ENCODE results near the gene ARHGEF4.
"Not testable (repeated sequence)": the region's sequence is repeated elsewhere in the genome, so short reads cannot be mapped to it uniquely, and the experiment has no call there.

ARHGEF4 gene

DNA sequence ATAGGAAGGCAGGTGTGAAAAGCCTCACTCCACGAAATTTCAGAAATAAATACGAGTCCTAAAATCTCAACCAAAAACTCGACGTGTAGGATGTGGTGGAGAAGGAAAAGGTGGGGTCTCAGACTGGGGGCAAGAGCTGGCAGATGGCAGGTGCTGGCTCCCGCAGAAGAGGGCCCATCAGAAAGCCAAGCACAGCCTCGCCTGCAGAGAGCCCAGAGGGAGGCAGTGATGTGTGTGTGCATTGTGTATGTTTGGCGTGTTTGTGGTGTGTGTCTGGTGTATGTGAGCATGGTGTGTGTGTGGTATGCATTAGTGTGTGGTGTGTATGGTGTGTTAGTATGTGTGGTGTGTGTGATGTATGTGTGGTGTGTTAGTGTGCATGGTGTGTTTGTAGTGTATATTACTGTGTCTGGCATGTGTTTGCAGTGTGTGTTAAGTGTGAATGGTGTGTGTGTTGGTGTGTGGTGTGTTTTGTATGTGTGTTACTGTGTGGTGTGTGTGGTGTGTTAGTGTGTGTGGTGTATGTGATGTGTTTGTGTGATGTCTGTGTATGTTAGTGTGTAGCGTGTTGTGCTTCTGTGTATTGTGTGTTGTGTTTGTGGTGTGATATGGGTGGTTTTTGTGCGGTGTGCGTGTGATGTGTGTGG, 140.0 kb downstream of the ARHGEF4 start:
- DNase-seq (ENCODE audit: low spot score): no peak

DNA sequence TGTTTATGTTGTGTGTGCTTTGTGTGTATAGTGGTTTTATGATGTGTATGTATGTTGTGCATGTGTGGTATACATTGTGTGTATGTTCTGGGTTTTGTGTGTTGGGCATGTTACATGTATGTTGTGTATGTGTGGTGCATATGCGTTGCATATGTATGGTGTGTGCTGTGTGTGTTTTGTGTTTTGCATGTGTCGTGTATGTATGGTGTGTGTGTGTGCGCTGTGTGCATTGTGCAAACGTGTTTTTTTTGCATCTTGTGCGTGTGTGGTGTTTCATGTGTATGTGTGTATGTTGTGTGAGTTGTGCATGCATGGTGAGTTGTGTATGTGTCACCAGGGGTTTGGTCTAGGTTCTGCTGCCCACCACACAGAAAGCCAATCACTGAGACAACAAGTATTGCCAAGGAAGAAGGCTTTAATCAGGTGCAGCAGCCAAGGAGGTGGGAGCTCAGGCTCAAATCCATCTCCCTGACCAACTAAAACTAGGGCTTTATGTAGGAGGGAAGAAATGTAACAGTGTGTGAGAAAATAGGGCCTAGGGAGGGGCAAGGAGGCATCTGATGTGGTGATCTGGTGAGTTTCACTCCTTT, 140.8 kb downstream of the ARHGEF4 start:
- DNase-seq (ENCODE audit: low spot score): no peak

DNA sequence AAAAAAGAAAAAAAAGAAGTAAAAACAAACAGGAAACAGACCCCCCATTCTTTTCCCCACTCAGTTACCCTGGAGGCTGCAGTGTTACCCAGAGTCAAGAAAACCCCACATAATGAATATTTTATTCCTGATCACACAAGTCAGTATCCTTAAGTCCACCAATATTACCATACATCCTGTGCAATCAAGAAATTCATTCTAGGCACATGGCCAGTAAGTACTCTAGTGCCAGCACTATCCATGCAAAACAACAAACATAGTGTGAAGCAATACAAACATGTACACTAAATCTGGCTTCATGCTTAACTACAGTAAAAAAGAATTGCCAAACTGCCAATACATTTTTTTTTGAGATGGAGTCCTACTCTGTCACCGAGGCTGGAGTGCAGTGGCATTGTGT, 145.0 kb downstream of the ARHGEF4 start:
- no peak for DNase-seq (ENCODE audit: low spot score)

DNA sequence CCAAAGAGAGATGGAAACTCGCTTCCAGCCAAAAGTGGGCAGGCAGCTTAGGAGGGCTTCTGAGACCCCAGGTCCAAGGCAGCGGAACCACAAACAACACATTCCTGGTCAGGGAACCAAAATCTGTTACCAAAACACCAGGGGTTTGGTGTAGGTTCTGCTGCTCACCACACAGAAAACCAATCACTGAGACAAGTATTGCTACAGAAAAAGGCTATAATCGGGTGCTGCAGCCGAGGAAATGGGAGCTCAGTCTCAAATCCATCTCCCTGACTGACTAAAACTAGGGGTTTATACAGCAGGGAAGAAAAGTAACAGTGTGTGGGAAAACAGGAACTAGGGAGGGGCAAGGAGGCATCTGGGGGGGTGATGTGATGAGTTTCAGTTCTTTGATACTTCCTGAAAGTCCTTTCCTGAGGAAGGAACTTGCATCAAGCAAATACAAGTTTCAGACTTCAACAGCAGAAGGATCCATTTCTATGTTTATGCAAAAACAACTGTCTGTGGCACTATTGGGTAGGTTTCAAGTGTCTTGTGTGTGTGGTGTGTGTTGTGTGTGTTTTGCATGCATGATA, 148.6 kb downstream of the ARHGEF4 start:
- DNase-seq (ENCODE audit: low spot score): no peak

DNA sequence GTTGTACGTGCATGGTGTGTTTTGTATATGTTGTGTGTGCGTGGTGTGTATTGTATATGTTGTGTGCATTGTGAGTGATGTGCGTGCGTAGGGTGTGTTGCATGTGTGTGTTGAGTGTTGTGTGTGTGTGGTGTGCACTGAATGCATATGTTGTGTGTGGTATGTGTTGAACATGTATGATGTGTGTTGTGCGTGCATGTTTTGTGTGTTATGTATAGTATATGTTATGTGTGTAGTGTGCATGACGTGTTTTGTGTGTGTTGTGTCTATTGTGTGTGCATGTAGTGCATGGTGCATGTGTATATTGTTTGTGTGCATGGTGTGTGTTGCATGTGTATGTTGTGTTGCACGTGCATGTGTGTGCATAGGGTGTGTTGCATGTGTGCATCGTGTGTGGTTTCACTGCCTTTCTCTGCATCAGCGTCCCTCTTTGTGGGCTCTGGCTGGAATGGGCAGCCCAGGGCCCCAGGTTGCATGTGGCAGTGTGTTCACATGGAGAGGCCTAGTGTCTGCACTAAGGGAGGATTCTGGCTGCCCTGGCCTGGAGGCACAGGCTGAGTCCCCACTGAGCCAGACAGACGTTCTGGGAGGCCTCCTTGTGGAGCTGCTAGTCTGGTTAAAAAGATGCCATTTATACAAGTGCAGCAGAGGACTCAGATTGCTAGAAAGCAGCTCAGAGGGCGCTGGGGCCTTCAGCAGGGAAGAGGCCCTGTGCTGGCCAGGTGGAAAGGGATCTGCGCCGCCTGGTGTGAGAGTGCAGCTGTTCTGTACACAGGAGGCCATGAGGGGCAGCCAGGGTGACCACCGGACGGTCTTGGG, 149.3 kb downstream of the ARHGEF4 start:
- DNase-seq (ENCODE audit: low spot score): no peak

DNA sequence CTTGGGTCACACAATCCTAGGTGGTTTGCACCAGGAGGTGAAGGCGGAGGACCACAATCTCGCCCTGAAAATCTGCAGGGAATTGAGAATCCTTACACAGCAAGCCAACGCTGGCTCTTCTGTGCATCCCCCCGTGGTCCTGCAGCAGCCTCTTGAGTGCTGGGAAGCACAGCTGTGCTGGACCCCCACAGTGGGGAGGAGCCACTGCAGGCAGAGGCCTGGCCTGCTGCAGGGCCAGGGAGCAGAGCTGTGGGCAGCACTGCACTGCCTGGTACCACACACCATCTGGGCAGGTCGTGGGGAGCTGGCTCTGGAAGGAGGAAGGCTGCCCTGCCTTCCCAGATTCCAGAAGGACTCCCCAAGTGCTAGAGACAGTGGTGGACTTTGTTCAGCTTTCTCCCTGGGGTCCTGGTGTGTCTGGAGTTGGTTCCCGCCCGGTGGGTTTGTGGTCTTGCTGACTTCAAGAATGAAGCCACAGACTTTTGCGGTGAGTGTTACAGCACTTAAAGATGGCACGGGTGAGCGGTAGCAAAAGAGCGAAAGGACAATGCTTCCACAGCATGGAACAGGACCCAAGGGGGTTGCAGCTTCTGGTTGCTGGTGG, 150.3 kb downstream of the ARHGEF4 start:
- DNase-seq (ENCODE audit: low spot score): no peak

DNA sequence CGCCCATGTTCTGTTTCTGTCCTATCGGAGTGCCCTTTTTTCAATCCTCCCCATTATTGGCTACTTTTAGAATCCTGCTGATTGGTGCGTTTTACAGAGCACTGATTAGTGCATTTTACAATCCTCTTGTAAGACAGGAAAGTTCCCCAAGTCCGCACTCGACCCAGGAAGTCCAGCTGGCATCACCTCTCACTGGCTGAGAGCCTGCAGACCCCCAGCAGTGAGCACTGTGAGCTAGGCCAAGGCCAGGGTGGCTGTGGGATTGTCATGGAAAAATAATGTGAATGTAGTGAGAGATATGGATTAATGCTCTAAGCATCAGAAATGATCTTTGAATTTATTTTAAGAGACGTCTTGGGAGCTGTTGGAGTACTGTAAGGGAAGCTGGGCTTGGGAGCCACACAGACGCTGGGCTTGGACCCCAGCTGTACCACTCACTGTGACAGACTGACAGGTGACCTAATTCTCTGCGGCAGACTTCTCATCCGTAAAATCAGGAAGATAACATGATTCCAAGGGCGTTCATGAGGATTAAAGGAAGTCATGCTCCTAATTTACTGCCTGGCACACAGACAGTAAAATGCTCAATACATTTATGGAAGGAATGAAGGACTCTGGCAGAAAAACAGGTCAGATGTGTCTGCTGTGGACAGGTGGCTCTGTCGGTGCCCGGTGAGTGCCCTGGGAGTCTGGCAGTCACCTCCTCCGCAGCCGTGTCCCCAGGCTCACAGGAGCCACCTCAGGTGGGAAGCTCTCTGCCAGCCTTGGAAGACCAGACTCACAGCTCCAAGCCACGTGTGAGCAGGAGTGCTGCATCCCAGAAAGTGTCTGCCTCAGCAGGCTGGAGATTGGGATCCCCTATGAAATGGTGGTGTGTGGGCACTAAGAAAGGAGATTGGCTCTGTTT, 151.1 kb downstream of the ARHGEF4 start:
- no peak for DNase-seq (ENCODE audit: low spot score)

DNA sequence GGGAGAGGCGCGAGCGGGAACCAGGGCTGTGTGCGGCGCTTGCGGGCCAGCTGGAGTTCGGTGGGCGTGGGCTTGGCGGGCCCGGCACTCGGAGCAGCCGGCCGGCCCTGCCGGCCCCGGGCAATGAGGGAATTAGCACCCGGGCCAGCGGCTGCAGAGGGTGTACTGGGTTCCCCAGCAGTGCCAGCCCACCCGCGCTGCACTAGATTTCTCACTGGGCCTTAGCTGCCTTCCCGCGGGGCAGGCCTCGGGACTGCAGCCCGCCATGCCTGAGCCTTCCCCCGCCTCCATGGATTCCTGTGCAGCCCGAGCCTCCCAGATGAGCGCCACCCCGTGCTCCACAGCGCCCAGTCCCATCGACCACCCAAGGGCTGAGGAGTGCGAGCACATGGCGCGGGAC, 154.7 kb downstream of the ARHGEF4 start:
- not testable (repeated sequence) for DNase-seq (ENCODE audit: low spot score)

DNA sequence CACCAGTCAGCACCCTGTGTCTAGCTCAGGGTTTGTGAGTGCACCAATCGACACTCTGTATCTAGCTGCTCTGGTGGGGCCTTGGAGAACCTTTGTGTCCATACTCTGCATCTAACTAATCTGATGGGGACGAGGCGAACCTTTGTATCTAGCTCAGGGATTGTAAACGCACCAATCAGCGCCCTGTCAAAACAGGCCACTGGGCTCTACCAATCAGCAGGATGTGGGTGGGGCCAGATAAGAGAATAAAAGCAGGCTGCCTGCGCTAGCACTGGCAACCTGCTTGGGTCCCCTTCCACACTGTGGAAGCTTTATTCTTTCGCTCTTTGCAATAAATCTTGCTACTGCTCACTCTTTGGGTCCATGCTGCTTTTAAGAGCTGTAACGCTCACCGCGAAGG, 155.3 kb downstream of the ARHGEF4 start:
- not testable (repeated sequence) for DNase-seq (ENCODE audit: low spot score)

DNA sequence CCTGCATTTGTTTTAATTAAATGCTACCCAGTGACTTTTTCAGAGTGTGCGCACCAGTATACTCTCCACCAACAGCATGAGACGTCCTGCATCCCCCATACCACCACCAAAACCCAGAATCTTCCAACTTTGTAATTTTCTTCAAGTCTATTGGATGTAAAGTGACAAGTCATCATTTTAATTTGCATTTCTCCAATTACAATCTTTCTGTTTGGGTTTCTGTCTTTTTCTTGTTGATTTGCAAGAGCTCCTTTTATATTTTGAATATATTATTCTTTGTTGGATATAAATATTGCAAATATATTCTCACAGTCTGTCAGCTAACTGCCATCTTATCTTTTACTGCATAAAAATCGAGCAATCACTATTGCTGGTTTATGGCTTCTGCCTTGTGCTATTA, 160.0 kb downstream of the ARHGEF4 start:
- DNase-seq (ENCODE audit: low spot score): no peak

DNA sequence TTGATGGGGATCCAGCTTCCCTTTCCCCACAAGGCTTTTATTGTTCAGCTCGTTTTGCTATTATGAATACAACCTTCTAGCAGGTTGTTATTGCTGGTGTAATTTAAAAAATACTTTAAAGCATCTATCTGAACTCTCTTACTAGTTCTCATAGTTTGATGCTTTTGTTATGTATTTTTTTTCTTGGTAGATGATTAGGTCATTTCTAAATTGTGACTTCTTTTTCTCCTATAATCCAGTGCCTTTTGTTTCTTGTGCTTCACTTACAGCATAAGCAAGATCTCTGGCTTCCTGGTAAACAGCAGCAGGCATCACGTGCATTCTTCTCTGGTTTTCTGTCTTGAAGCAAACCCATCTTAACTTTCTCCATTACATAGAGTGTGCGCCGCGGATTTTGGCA, 160.5 kb downstream of the ARHGEF4 start:
- no peak for DNase-seq (ENCODE audit: low spot score)

DNA sequence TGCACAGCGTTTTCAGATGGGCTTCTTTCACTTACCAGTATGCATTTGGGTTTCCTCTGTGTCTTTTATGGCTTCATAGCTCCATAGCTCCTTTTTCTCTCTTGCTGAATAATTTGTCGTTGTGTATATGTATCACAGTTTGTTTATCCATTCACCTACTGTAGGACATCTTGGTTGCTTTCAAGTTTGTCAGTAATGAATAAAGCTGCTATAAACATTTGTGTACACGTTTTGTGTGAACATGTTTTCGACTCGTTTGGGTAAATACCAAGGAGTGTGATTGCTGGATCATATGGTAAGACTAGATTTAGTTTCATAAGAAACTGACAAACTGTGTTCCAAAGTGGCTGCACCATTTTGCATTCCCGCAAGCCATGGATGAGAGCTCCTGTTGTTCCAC, 161.8 kb downstream of the ARHGEF4 start:
- no peak for DNase-seq (ENCODE audit: low spot score)

DNA sequence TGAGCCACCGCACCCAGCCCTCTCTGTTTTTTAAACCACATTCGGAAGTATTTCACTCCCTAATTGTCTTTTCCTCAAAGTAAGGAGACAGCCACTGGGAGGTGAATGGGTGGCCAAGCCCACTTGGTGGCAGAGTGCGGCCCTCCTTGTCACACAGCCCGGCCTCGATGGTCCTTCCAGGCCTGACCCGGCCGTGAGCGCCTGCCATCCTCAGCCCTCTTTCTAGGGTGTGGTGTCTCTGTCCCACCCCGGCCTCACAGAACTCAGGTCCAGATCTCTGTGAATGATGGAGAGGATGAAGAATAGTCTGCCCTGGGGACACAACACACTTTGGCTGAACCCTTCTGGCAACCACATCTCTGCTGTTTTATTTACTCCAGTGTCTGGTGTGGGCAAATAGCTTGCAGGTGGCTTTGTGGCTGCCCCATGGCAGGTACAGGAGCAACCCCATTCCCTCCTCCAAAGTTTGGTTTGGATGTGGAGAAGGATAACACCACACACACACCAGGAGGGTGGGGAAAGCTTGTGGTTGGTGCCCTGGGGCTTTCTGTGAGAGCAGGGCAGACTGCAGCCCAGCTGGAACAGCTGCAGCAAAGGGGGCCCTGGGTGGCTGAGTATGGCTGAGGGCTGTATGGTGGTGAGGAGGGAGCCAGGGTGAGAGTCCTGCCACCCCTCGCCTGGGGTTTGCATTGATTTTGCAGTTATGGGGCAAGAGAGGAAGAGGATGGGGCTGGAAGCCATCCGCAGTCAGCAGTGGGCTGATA, 167.9 kb downstream of the ARHGEF4 start:
- DNase-seq (ENCODE audit: low spot score): no peak

DNA sequence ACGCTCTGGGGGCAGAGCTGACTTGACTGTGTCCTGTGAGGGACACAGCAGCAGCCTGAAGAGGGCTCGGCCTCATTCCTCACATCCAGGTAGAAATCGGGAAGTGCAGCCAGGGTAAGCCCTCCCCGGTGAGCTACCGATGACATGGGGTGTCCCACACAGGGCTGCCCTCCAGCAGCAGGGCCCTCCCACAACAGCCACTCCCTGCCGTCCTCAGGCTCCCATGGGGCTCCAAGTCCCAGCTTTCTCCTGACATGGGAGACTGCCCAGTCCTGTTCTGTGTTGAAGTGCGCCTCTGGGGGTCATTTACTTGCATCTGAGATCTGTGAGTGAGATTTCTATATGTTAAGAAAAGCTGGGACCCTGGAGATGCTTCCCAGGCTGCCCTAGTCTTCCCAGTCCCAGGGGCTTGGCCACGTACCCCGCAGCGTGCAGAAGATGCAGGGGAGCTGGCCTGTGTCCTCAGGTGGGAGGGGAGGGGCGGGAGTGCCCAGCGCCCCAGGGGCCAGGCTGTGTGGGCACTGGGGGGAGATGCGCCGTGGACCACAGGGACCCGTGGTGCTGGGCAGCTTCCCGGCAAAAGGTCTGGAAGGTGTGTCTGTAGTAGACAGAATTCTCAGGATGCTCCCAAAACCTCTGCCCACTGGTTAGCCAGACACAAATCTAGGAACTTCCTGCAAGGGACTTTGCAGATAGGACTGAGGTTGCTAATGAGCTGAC, 168.7 kb downstream of the ARHGEF4 start:
- no peak for DNase-seq (ENCODE audit: low spot score)

DNA sequence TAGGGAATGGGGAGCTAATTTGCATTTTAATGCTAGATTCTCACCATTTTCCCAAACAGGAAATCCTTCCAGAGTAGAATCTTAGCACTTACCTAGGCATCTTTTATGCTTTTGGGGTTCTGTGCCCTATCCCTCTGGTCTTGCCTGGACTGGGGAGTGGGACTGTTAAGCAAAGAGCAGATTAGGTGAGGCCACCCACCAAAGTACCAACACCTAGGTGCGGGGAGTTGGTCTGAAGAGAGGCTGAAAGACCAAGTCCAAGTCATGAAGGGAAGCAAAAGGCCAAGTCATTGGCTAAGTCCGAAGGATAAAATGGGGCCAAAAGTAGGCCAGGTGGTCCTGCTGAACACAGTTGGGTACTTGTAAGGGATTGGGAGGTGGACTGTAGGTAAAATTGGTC, 169.8 kb downstream of the ARHGEF4 start:
- no peak for DNase-seq (ENCODE audit: low spot score)

DNA sequence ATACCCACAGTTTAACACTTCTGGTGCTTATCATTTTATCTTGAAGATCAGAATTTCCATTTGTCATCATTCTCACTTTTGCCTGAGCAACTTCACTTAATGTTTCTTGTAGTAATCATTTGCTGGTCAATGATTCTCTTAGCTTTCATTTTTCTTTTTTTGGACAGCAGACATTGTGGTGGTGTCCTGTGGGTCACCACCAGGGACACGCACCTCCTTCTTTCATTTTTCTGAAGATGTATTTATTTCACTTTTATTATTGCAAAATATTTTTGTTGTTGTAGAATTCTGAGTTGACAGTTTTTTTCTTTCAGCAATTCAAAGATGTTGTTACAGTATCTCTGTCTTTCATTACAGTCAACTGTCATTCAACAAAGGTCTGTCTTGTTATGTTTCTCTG, 172.3 kb downstream of the ARHGEF4 start:
- no peak for DNase-seq (ENCODE audit: low spot score)

DNA sequence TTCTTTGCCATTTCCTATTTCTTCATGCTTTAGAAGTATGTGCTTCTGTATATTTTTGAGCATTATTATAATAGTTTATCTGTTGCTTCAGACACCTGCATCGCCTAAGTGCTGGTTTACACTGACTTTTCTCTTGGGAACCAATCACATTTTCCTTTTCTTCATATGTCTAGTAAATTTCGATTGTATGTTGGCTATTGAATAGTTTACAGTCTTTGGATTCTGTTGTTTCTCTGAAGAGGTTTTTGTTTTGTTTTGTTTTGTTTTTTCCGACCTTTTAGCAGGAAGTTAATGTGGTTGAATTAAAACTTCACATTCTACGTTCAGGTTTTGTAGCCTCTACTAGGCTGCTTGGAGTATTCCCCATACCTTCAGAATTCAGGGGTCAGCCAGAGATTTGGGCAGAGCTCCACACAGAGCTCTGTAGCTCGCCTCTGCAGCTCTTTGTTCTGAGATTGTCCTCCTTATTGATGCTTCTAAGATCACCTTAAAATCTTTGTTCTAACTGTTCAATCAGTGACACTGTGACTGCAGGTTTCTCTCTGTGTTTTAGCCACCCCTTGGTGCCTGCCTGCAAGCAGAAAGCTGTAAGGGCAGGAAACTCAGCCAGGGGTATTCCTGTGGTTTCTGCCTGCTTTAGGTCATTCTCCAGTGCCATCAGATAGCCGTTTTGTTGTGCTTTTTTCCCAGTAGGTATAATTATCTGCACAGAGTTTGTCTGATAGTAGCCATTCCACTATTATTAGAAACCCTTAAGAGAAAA, 173.2 kb downstream of the ARHGEF4 start:
- DNase-seq (ENCODE audit: low spot score): no peak

DNA sequence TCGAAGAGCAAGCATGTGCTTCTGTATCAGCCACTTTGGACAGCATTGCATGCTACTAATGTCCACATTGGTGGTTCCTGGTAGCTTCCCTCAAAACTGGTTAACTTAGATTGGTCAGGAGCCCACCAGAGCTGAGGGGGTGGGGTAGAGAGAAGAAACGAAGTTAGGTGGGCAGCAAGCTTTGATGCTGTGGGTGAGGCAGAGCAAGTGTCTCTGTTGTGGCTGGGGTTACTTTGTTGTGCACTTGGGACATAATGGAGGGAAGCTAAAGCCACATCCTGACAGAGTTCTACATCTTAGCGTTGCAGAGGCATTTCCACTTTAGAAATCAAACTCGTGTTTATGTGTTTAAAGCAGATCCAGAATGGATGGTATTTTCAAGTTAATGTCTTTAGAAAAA, 173.9 kb downstream of the ARHGEF4 start:
- no peak for DNase-seq (ENCODE audit: low spot score)

DNA sequence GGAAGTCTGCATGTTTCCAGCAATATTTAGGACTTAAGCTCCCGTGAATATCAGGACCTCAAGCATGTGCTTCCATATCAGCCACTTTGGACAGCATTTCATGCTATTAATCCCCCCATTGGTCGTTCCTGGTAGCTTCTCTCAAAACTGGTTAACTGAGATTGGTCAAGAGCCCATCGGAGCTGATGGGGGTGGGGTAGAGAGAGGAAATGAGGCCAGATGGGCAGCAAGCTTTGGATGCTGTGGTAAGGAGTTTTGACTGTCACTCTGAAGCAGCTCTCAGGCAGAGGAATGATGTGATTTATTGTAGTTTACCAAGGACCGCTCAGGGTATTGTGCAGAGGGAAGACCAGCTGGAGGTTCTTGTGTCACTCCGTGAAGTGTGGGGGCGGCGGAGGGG, 174.8 kb downstream of the ARHGEF4 start:
- DNase-seq (ENCODE audit: low spot score): no peak

Measured in LoVo (cell line).